Measurements from ENCODE around the gene TXNDC12.
"Not testable (repeated sequence)": the region's sequence is repeated elsewhere in the genome, so short reads cannot be mapped to it uniquely, and the experiment has no call there.

The TXNDC12 gene

DNA sequence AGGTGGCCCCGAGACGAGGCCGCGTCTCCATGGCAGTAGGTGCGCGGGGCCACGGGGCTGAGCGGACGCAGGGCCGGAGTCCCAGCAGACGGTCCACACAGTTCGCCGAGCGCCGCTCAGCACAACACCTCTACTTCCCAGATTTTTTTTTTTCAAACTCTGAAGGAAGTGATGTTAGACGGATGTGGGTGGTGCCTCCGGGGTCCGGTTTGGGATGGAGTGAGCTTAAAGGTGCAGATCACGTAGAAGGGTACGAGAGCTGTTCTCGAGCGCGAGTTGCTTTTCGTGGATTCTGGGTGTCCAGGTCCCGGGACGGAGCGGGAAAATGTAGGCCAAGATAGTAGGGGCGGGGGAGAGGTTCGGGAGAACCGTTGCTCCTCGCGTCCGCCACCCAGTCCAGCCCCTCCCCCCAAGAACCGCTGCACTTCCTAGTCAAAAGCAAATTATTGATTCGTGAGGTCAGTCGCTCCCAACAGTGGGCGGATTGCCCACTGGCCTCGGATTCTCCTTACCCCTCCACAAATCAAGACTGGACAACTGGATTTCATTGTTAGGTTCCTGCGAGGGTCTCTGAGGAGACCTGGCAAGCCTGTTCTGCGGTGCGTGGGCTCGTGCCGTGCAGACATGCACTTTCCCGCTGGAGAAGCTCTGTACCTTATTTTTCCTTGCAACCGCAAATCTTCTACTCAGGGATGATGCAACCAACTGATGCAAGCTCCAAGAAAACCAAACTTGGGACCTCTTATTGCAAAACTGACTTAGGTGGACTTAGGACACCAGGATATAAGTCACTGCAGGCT, at the start of gene TXNDC12:
TXNDC12 (minus strand) TSS at position 126 of the 800 bp plus-strand sequence; CDS start at position 31, 95 bp downstream.
- Histone ChIP-seq H3K4me3 (ENCODE audit: low read length) (peak within 1 kb of the TSS; percentile 96), H3K36me3 (ENCODE audit: control insufficient read depth, insufficient read depth, low read length) (peaks cover 7% of the 10 kb centered on the region), H3K4me1 (ENCODE audit: control insufficient read depth, insufficient read depth, low read length) (peaks cover 13% of the 10 kb centered on the region), H3K27me3 (ENCODE audit: control insufficient read depth, insufficient read depth, low read length) (no peaks in the 10 kb centered on the region), H3K27ac (ENCODE audit: low read depth, low read length) (peak within 1 kb of the TSS; percentile 83), H3K9ac (ENCODE audit: low read length) (peak within 1 kb of the TSS; percentile 47)

DNA sequence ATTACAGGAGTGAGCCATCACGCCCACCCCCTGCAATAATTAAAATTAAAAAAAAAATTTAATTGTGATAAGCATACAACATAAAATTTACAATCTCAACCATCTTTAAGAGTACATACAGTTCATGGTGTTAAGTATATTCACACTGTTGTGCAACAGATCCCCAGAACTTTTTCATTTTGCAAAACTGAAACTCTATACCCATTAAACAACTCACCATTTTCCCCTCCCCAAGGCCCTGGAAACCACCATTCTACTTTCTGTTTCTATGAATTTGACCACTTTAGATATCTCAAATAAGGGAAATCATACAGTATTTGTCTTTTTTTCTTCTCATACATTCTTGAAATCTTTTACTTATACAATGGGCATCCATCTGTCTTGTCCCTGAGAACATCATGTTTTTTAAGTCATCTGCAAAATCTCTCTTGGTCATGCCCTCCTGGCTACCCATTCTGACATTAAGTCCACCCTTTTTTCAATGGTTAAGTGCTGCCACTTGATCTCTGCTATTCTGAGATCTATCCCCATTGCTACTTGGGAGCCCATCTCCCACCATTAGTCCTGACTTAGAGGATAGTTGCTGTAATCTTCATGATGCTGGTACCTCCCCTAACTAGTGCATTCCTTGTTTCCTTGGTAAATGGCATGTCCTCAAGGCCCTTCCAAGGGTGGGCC, 47.5 kb upstream of the TXNDC12 start:
- no peaks in the 10 kb centered on the region for H3K36me3 ChIP-seq (ENCODE audit: control insufficient read depth, insufficient read depth, low read length)

DNA sequence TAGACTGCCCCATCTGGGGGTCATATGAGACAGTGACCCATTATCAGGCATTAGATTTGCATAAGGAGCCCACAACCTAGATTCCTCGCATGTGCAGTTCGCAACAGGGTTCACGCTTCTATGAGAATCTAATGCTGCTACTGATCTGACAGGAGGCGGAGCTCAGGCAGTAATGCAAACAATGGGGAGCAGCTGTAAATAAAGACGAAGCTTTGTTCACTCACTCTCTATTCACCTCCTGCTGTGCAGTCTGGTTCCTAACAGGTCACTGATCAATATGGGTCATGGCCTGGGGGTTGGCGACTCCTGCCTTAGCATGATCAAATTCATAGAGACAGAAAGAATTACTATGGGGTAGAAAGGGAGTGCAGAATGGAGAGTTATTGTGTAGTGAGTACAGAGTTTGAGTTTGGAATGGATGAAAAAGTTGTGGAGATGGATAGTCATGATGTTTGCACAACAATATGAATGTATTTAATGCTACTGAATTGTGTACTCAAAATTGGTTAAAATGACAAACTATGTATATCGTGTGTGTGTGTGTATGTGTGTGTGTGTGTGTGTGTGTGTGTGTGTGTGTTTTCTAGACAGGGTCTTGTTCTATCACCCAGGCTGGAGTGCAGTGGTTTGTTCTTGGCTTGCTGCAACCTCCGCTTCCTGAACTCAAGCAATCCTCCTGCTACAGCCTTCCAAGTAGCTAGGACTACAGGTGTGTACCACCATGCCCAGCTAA, 43.3 kb upstream of the TXNDC12 start:
- no peak overlapping the region for H3K9ac ChIP-seq (ENCODE audit: low read length)
- H3K36me3 ChIP-seq (ENCODE audit: control insufficient read depth, insufficient read depth, low read length), result no peaks in the 10 kb centered on the region
- no peaks in the 10 kb centered on the region for H3K4me1 ChIP-seq (ENCODE audit: control insufficient read depth, insufficient read depth, low read length)
- H3K4me3 ChIP-seq (ENCODE audit: low read length), result no peak overlapping the region
- no peaks in the 10 kb centered on the region for H3K27me3 ChIP-seq (ENCODE audit: control insufficient read depth, insufficient read depth, low read length)
- H3K27ac ChIP-seq (ENCODE audit: low read depth, low read length), result no peak overlapping the region

More for the DNA sequence above, 47.5 kb upstream of the TXNDC12 start:
- Histone ChIP-seq H3K4me1 (ENCODE audit: control insufficient read depth, insufficient read depth, low read length) (no peaks in the 10 kb centered on the region), H3K27ac (ENCODE audit: low read depth, low read length) (no peak overlapping the region), H3K4me3 (ENCODE audit: low read length) (no peak overlapping the region), H3K27me3 (ENCODE audit: control insufficient read depth, insufficient read depth, low read length) (no peaks in the 10 kb centered on the region), H3K9ac (ENCODE audit: low read length) (no peak overlapping the region)

- no peaks in the 10 kb centered on the region for H3K27me3 ChIP-seq (ENCODE audit: control insufficient read depth, insufficient read depth, low read length)
- H3K36me3 ChIP-seq (ENCODE audit: control insufficient read depth, insufficient read depth, low read length), result no peaks in the 10 kb centered on the region
- no peak overlapping the region for H3K9ac ChIP-seq (ENCODE audit: low read length)
- H3K4me1 ChIP-seq (ENCODE audit: control insufficient read depth, insufficient read depth, low read length), result no peaks in the 10 kb centered on the region
- H3K4me3 ChIP-seq (ENCODE audit: low read length), result no peak overlapping the region
- no peak overlapping the region for H3K27ac ChIP-seq (ENCODE audit: low read depth, low read length)
Observed at GRCh38 chr1:52096216-52096615, 41.2 kb upstream of the TXNDC12 start.

- H3K4me1 ChIP-seq (ENCODE audit: control insufficient read depth, insufficient read depth, low read length); H3K36me3 ChIP-seq (ENCODE audit: control insufficient read depth, insufficient read depth, low read length); H3K27ac ChIP-seq (ENCODE audit: low read depth, low read length); H3K27me3 ChIP-seq (ENCODE audit: control insufficient read depth, insufficient read depth, low read length); H3K4me3 ChIP-seq (ENCODE audit: low read length); H3K9ac ChIP-seq (ENCODE audit: low read length): not testable (repeated sequence)
Observed at GRCh38 chr1:52094300-52094699, 39.3 kb upstream of the TXNDC12 start.

DNA sequence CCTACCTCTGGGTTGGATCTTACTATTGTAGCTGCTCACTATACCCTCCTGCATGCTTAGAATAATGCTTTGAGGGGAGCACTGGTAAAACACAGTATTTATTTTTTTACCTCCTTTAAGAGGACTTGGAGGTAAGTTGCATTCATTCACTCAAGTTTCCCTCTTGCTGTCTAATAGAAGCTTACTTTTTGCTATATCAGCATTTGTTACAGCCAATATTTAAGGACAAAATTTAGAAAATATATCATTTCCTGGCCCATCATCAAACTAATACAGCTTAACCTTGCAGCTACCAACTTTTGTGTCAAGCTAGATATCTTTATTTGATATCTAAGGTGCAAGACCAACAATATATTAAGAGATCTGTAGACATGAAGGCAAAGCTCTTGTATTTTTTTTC, 32.9 kb upstream of the TXNDC12 start:
- H3K4me3 ChIP-seq (ENCODE audit: low read length); H3K36me3 ChIP-seq (ENCODE audit: control insufficient read depth, insufficient read depth, low read length); H3K27ac ChIP-seq (ENCODE audit: low read depth, low read length): not testable (repeated sequence)

DNA sequence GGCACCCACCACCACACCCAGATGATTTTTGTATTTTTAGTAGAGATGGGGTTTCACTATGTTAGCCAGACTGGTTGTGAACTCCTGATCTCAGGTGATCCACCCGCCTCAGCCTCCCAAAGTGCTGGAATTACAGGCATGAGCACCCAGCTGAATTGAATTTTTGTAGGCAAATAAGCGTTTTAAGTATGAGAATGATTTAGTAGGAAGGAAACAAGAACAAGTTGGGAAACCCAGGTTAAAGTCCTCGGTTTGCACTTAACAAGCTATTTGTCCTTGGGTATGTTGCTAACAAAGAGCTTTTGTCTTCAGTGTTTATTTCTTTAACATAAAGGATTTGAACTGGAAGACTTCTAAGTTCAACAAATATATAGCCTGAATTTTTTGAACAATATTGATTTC, 25.0 kb upstream of the TXNDC12 start:
- peaks cover 15% of the 10 kb centered on the region for H3K36me3 ChIP-seq (ENCODE audit: control insufficient read depth, insufficient read depth, low read length)
- H3K9ac ChIP-seq (ENCODE audit: low read length), result no peak overlapping the region
- no peaks in the 10 kb centered on the region for H3K27me3 ChIP-seq (ENCODE audit: control insufficient read depth, insufficient read depth, low read length)
- H3K4me1 ChIP-seq (ENCODE audit: control insufficient read depth, insufficient read depth, low read length), result no peaks in the 10 kb centered on the region
- H3K27ac ChIP-seq (ENCODE audit: low read depth, low read length), result no peak overlapping the region
- H3K4me3 ChIP-seq (ENCODE audit: low read length), result no peak overlapping the region

More for the DNA sequence above, 32.9 kb upstream of the TXNDC12 start:
- not testable (repeated sequence) for H3K9ac ChIP-seq (ENCODE audit: low read length); H3K4me1 ChIP-seq (ENCODE audit: control insufficient read depth, insufficient read depth, low read length); H3K27me3 ChIP-seq (ENCODE audit: control insufficient read depth, insufficient read depth, low read length)

GRCh38 chr1:52077277-52077676, 22.3 kb upstream of the TXNDC12 start:
- H3K4me1 ChIP-seq (ENCODE audit: control insufficient read depth, insufficient read depth, low read length); H3K27ac ChIP-seq (ENCODE audit: low read depth, low read length): not testable (repeated sequence)
- peaks cover 12% of the 10 kb centered on the region for H3K36me3 ChIP-seq (ENCODE audit: control insufficient read depth, insufficient read depth, low read length)

GRCh38 chr1:52072291-52072690, 17.3 kb upstream of the TXNDC12 start:
- no peaks in the 10 kb centered on the region for H3K4me1 ChIP-seq (ENCODE audit: control insufficient read depth, insufficient read depth, low read length)
- H3K27ac ChIP-seq (ENCODE audit: low read depth, low read length), result no peak overlapping the region
- no peak overlapping the region for H3K4me3 ChIP-seq (ENCODE audit: low read length)
- H3K27me3 ChIP-seq (ENCODE audit: control insufficient read depth, insufficient read depth, low read length), result no peaks in the 10 kb centered on the region
- peaks cover 2% of the 10 kb centered on the region for H3K36me3 ChIP-seq (ENCODE audit: control insufficient read depth, insufficient read depth, low read length)
- no peak overlapping the region for H3K9ac ChIP-seq (ENCODE audit: low read length)

More at GRCh38 chr1:52077277-52077676, 22.3 kb upstream of the TXNDC12 start:
- H3K27me3 ChIP-seq (ENCODE audit: control insufficient read depth, insufficient read depth, low read length); H3K4me3 ChIP-seq (ENCODE audit: low read length); H3K9ac ChIP-seq (ENCODE audit: low read length): not testable (repeated sequence)

GRCh38 chr1:52070704-52071103, 15.7 kb upstream of the TXNDC12 start:
- Histone ChIP-seq H3K9ac (ENCODE audit: low read length) (no peak overlapping the region), H3K36me3 (ENCODE audit: control insufficient read depth, insufficient read depth, low read length) (peaks cover 6% of the 10 kb centered on the region), H3K4me3 (ENCODE audit: low read length) (no peak overlapping the region), H3K4me1 (ENCODE audit: control insufficient read depth, insufficient read depth, low read length) (no peaks in the 10 kb centered on the region), H3K27me3 (ENCODE audit: control insufficient read depth, insufficient read depth, low read length) (no peaks in the 10 kb centered on the region), H3K27ac (ENCODE audit: low read depth, low read length) (no peak overlapping the region)

DNA sequence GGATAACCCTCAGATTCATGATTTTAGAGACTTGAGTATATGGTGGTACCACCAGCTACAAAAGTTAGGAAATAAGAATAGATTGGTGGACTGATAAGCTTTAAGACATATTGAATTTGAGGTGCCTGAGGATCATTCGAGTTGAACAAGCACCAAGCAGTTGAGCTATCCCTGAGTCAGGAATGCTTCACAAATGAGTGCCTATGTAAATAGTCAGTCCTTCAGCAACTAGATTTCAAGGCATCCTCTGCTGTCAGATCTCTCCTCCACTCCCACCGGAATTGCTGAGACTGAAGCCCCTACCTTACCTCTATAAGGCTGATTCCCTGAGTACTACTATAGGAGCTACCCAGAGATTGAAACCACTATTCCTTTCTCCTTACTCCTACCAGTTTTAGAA, 8.2 kb upstream of the TXNDC12 start:
- Histone ChIP-seq H3K4me3 (ENCODE audit: low read length) (no peak overlapping the region), H3K4me1 (ENCODE audit: control insufficient read depth, insufficient read depth, low read length) (no peaks in the 10 kb centered on the region), H3K36me3 (ENCODE audit: control insufficient read depth, insufficient read depth, low read length) (peaks cover 10% of the 10 kb centered on the region), H3K9ac (ENCODE audit: low read length) (no peak overlapping the region), H3K27me3 (ENCODE audit: control insufficient read depth, insufficient read depth, low read length) (no peaks in the 10 kb centered on the region), H3K27ac (ENCODE audit: low read depth, low read length) (no peak overlapping the region)

- H3K4me3 ChIP-seq (ENCODE audit: low read length), result no peak overlapping the region
- H3K4me1 ChIP-seq (ENCODE audit: control insufficient read depth, insufficient read depth, low read length), result peaks cover 7% of the 10 kb centered on the region
- H3K9ac ChIP-seq (ENCODE audit: low read length), result no peak overlapping the region
- peaks cover 7% of the 10 kb centered on the region for H3K36me3 ChIP-seq (ENCODE audit: control insufficient read depth, insufficient read depth, low read length)
- no peak overlapping the region for H3K27ac ChIP-seq (ENCODE audit: low read depth, low read length)
- no peaks in the 10 kb centered on the region for H3K27me3 ChIP-seq (ENCODE audit: control insufficient read depth, insufficient read depth, low read length)
Observed at GRCh38 chr1:52060822-52061221, 5.8 kb upstream of the TXNDC12 start.
